Esophagus (tissue), 2 donors: Measurements from ENCODE around the gene DDIAS. TPM values are rescaled to one million over a fixed set of nuclear protein-coding genes. Genes with fewer than 3 reads are reported as not detected.
"Not testable (repeated sequence)": the region's sequence is repeated elsewhere in the genome, so short reads cannot be mapped to it uniquely, and the experiment has no call there.

Experiments used
- H3K27ac ChIP-seq, 2 donors: one replicate each; pipeline ENCODE4 v1.5.1; 2013; ENCODE audit warnings: low read depth in 2 of 2, mild to moderate bottlenecking in 2 of 2, inconsistent platforms in 1 of 2, low read length in 1 of 2, moderate library complexity in 1 of 2
- H3K27me3 ChIP-seq, 2 donors: one replicate each; pipeline ENCODE4 v1.6.1; 2013; ENCODE audit warnings: low read length in 2 of 2, control low read depth in 1 of 2, mild to moderate bottlenecking in 1 of 2; ENCODE audit not compliant: insufficient read depth in 2 of 2, control insufficient read depth in 1 of 2
- H3K36me3 ChIP-seq, 2 donors: one replicate each; pipeline ENCODE4 v1.6.1; 2013; ENCODE audit warnings: low read length in 1 of 2; ENCODE audit not compliant: control insufficient read depth in 2 of 2, insufficient read depth in 2 of 2
- H3K4me1 ChIP-seq, 2 donors: one replicate each; pipeline ENCODE4 v1.6.1; 2013; ENCODE audit warnings: low read length in 1 of 2; ENCODE audit not compliant: control insufficient read depth in 2 of 2, insufficient read depth in 2 of 2
- H3K4me3 ChIP-seq, 2 donors: one replicate each; pipeline ENCODE4 v1.5.1; 2013; ENCODE audit warnings: low read length in 2 of 2, mild to moderate bottlenecking in 2 of 2, low read depth in 1 of 2, moderate library complexity in 1 of 2
- H3K9me3 ChIP-seq, 2 donors: one replicate each; pipeline ENCODE4 v1.6.1; 2013; ENCODE audit warnings: mild to moderate bottlenecking in 2 of 2, low read depth in 1 of 2, low read length in 1 of 2, moderate library complexity in 1 of 2; ENCODE audit not compliant: control insufficient read depth in 2 of 2, insufficient read depth in 1 of 2
- WGBS, 2 donors: extraction: QIAGEN DNeasy Blood & Tissue Kit; methylation state at CpG; one replicate each; pipeline ENCODE4 v1.1.7; 2013; 5-methylcytosine and 5-hydroxymethylcytosine counted together
- polyA plus RNA-seq, 2 donors: library from polyadenylated mRNA; stranded (reverse); fragments of 200-250 nt; gene quantifications; one replicate each; pipeline ENCODE4 v1.2.3, GENCODE V29; 2013
- donor health status: healthy with polysubstance abuse.
- donor health status: Bipolar disorder and iron deficiency.

Gene DDIAS
- polyA plus RNA-seq, 2 donors = 0.92 to 2.5 TPM

DNA sequence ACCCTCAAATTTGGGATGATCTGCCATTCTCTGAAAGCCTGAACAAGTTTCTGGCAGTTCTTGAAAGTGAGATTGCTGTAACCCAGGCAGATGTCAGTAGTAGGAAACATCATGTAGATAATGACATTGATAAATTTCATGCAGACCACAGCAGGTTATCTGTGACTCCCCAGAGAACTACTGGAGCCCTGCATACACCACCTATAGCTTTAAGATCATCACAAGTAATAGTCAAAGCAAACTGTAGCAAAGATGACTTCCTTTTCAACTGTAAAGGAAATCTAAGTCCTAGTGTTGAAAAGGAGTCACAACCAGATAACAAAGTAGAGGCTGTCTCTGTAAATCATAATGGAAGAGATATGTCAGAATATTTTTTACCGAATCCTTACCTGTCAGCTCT is 31.0 kb downstream of the DDIAS start:
- Histone ChIP-seq H3K27me3 (no peaks in the 10 kb centered on the region), H3K4me1 (no peaks in the 10 kb centered on the region), H3K4me3 (no peak overlapping the region), H3K36me3 (no peaks in the 10 kb centered on the region), H3K27ac (no peak overlapping the region), H3K9me3 (no peaks in the 10 kb centered on the region)
- 92% methylated on average over 1 of the region's 1 CpG for WGBS, 2 donors

DNA sequence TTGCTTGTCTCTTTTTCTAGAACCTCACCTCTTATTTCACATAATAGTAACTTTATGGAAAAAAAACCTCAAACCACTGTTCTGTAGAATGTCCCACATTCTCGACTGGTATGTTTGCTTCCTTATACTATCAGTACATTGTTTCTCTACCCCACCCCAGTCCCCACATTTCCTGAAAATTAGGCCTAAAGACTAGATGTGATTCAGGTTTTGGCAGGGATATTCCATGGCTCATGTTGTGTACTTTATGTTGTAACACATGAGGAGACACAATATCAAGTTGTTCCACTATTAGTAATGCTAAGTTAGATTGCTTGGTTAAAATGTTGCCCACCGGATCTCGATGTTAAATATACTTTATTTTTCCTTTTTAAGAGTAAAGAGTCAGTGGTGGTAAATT is 34.7 kb downstream of the DDIAS start:
- Histone ChIP-seq H3K9me3 (no peaks in the 10 kb centered on the region), H3K27ac (no peak overlapping the region), H3K36me3 (no peaks in the 10 kb centered on the region), H3K4me1 (no peaks in the 10 kb centered on the region), H3K27me3 (no peaks in the 10 kb centered on the region), H3K4me3 (no peak overlapping the region)
- WGBS, 2 donors = 84 to 85% methylated on average over 3 of the region's 3 CpGs

DNA sequence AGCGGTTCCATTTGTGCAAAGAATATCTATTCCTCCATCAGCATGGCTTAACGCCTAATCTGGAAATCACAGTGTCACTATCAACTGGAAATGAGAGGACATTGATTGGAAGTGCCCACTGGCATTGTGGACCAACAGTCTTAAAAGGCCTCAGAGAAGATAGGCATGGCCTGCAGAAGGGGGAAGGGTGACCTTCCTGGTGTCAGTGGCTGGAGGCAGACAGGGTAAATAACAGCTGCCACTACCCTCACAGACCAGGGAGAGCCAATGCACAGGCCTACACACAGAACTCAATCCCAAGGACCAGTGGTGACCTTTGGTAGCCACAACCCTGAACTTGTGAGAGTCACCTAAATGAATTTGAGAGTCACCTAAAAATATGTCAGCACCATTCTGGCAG is 36.0 kb downstream of the DDIAS start:
- no peaks in the 10 kb centered on the region for H3K36me3 ChIP-seq
- H3K9me3 ChIP-seq = peaks cover 0 to 3% of the 10 kb centered on the region in 2 donors
- H3K27ac ChIP-seq = no peak overlapping the region
- H3K27me3 ChIP-seq = no peaks in the 10 kb centered on the region
- H3K4me1 ChIP-seq = no peaks in the 10 kb centered on the region
- WGBS, 2 donors = 94 to 97% methylated on average over 2 of the region's 2 CpGs
- H3K4me3 ChIP-seq = no peak overlapping the region

DNA sequence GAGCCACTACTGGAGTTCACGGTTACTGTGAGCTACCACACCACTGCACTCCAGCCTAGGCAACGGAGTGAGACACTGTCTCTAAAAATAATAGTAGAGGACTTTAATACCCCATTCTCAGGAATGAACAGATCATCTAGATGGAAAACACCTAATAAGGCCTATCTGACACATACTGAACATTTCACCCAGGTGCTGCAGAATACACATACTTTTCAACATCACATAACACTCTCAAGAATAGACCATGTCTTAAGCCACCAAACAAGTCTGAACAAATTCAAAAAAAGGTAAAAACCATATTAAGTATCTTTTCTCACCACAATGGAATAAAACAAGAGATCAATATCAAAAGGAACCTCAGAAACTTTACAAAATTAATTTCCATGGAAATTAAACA is 37.9 kb downstream of the DDIAS start:
- Histone ChIP-seq H3K4me1 (no peaks in the 10 kb centered on the region), H3K27ac (no peak overlapping the region), H3K4me3 (no peak overlapping the region), H3K9me3 (peaks cover 0 to 3% of the 10 kb centered on the region in 2 donors), H3K27me3 (no peaks in the 10 kb centered on the region), H3K36me3 (no peaks in the 10 kb centered on the region)
- 95 to 97% methylated on average over 2 of the region's 2 CpGs for WGBS, 2 donors

DNA sequence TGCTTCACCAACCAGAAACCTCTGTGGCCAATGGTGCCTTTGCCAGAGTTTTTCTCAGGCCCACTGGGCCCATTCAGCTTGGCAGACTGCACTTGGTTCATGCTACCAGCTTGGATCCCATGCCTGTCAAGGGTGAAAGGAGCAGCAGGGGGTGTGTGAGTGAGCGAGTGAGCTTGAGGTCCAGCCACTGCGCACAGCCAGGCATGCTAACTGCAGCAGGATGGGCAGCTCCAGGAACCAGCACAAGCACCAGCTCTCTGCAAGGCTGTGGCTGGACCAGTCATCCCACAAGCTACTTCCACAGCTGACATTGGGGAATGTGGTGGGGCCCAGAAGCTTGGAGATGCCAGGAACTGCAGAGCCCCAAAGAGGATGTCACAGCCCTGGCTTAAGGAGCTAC is 40.8 kb downstream of the DDIAS start:
- Histone ChIP-seq H3K4me1 (peaks cover 0 to 2% of the 10 kb centered on the region in 2 donors), H3K27me3 (no peaks in the 10 kb centered on the region), H3K4me3 (no peak overlapping the region), H3K36me3 (no peaks in the 10 kb centered on the region), H3K27ac (no peak overlapping the region), H3K9me3 (peaks cover 0 to 3% of the 10 kb centered on the region in 2 donors)
- 96 to 97% methylated on average over 2 of the region's 2 CpGs for WGBS, 2 donors

DNA sequence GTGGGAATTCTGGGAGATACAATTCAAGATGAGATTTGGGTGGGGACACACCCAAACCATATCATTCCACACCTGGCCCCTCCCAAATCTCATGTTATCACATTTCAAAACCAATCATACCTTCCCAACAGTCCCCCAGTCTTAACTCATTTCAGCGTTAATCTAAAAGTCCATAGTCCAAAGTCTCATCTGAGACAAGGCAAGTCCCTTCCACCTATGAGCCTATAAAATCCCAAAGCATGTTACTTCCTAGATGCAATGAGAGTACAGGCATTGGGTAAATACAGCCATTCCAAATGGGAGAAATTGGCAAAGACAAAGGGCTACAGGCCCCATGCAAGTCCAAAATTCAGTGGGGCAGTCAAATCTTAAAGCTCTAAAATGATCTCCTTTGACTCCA is 41.9 kb downstream of the DDIAS start:
- H3K4me1 ChIP-seq, H3K27ac ChIP-seq, H3K36me3 ChIP-seq, H3K27me3 ChIP-seq, H3K9me3 ChIP-seq, H3K4me3 ChIP-seq: not testable (repeated sequence)
- 84 to 98% methylated on average over 1 of the region's 1 CpG for WGBS, 2 donors

DNA sequence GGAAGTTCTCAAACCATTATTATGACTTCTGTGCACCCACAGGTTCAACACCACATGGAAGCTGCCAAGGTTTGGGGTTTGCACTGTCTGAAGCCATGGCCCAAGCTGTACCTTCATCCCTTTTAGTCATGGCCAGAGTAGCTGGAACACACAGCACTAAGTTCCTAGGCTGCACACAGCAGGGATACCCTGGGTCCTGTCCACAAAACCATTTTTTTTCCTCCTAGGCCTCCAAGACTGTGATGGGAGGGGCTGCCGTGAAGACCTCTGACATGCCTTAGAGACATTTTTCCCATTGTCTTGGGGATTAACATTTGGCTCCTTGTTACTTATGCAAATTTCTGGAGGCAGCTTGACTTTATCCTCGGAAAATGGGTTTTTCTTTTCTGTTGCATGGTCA is 42.7 kb downstream of the DDIAS start:
- H3K9me3 ChIP-seq = peaks cover 0 to 3% of the 10 kb centered on the region in 2 donors
- 60 to 77% methylated on average over 2 of the region's 2 CpGs for WGBS, 2 donors
- no peaks in the 10 kb centered on the region for H3K27me3 ChIP-seq
- H3K36me3 ChIP-seq = no peaks in the 10 kb centered on the region
- peaks cover 0 to 2% of the 10 kb centered on the region in 2 donors for H3K4me1 ChIP-seq
- no peak overlapping the region for H3K27ac ChIP-seq
- no peak overlapping the region for H3K4me3 ChIP-seq

DNA sequence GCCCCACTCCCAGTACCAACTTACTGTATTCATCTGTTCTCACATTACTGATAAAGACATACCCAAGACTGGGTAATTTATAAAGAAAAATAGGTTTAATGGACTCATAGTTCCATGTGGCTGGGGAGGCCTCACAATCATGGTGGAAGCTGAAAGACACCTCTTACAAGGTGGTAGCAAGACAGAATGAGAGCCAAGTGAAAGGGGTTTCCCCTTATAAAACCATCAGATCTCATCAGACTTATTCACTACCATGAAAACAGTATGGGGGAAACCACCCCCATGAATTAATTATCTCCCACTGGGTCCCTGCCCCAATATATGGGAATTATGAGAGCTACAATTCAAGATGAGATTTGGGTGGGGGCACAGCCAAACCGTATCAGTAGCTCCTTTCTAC is 43.5 kb downstream of the DDIAS start:
- WGBS, 2 donors = 94 to 95% methylated on average over 1 of the region's 1 CpG
- not testable (repeated sequence) for H3K4me1 ChIP-seq, H3K27ac ChIP-seq, H3K36me3 ChIP-seq, H3K9me3 ChIP-seq, H3K4me3 ChIP-seq, H3K27me3 ChIP-seq

DNA sequence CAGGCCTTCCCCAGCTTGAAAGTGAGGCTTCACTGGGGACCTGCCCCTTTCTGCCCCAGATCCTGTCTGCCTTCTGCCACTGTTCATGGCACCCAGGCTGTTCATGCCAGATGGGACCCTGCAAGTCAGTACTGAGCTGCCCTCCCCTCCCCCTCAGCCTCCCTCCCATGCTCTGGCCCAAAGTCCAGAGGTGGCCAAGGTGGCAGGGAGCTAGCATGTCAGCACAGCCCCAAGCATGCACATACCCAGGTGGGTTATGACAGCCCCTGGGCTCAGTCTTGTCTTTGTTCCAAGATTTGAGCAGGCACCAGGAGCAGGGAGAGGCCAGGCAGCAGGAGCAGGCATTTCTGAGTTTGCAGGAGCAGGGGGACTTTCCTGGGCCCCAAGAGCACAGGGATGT is 44.1 kb downstream of the DDIAS start:
- Histone ChIP-seq H3K4me3 (no peak overlapping the region), H3K27ac (no peak overlapping the region), H3K27me3 (no peaks in the 10 kb centered on the region)

DNA sequence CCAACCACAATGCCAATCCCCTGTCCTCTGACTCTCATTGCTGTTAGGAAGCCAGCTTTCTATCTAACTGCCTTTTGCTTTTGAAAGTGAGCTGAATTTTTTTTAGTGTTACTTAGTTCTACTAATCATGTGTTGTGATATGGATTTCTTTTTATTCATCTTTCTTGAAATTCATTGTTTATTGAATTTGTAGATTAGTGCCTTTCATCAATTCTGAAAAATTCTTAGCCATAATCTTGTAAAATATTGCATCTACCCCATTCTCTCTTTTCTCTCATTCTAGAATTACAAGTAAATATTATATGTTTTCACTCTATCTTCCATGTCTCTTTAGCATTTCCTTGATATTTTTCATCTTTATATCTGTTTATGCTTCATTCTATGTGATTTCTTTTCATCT is 47.8 kb downstream of the DDIAS start:
- Histone ChIP-seq H3K9me3 (no peaks in the 10 kb centered on the region), H3K27me3 (no peaks in the 10 kb centered on the region)

More for the DNA sequence above, 44.1 kb downstream of the DDIAS start:
- Histone ChIP-seq H3K9me3 (peaks cover 0 to 3% of the 10 kb centered on the region in 2 donors), H3K36me3 (no peaks in the 10 kb centered on the region), H3K4me1 (peaks cover 0 to 2% of the 10 kb centered on the region in 2 donors)

More for the DNA sequence above, 47.8 kb downstream of the DDIAS start:
- no peaks in the 10 kb centered on the region for H3K36me3 ChIP-seq
- no peak overlapping the region for H3K27ac ChIP-seq
- peaks cover 0 to 2% of the 10 kb centered on the region in 2 donors for H3K4me1 ChIP-seq
- H3K4me3 ChIP-seq = no peak overlapping the region
